D341Med (cell line): ENCODE data around the gene MAML3.

ENCODE experiments used
- DNase-seq: peaks from one replicate; pipeline ENCODE4 v3.0.0; 2012; ENCODE audit warnings: low spot score

MAML3 gene

DNA sequence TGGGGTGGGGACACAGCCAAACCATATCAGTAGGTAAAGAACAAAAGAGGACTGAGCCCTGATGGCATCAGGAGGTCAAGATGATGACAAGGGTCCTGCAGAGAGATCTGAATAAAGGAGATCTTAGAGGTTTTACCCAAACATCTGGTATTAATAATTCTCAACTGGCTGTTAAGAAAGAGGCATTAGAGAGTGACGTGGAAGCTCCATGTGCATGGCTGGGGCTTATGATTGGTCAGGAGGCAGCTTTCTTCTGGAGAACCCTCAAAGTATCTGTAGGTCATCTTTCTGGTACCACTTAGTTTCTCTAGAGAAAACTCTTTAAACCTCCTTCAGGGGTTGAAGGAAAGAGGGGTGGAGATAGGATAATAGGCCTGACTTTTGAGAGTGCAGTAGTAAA, 469.6 kb downstream of the MAML3 start:
- DNase-seq: no peak

- DNase-seq: no peak
Observed at GRCh38 chr4:139682741-139683151, 471.2 kb downstream of the MAML3 start.

- DNase-seq: no peak
Observed at GRCh38 chr4:139682309-139682708, 471.7 kb downstream of the MAML3 start.

- DNase-seq: no peak
Observed at GRCh38 chr4:139676913-139677585, 476.9 kb downstream of the MAML3 start.

- no peak for DNase-seq
Observed at GRCh38 chr4:139676365-139676764, 477.6 kb downstream of the MAML3 start.

- no peak for DNase-seq
Observed at GRCh38 chr4:139675651-139676050, 478.3 kb downstream of the MAML3 start.

DNA sequence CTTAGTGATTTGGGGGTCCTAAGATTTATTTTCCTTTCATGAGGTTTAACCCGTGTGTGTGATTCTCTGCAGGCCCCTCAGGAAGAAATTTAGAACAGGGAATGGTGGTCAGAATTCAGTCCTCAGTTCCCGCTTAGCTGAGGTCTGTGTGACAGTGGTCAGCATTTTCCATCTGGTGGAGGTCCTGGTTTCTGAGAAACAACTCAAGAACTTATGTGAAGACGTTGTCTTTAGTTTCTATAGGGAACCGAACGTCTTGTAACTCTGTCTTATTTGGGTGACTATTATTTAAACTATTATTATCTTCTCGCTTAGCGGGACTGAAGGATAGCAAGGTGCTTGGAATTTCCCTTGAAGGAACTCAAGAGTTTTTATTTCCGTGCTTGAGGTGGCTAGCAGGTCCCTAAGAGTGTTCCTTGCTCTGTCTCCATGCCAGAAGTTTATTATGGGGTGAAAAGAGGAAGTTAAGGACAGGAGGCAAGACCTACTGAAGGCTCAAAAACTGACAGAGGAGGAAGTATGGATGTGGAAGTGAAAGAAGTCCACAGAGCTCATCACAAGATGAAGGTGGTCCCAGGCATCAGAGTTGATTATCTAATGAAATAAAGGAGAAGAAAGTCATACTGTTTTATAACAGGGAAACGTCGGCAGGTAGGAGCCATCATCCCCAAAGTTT, 479.0 kb downstream of the MAML3 start:
- no peak for DNase-seq

DNA sequence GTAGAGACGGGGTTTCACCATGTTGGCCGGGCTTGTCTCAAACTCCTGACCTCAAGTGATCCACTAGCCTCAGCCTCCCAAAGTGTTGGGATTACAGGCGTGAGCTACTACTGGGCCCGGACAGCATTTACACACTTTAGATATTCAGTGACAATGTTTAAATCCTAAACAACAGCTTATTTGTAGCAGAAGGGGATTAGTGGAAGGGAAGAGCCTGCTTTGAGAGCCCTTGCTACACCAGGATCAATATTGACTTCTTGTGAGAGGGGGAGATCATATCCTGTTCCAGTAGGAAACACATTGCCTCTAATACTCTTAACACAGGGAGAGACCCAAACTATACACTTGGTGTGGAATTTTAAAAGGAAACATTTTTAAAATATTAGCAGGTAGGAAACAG, 481.3 kb downstream of the MAML3 start:
- DNase-seq: peak; percentile 49

DNA sequence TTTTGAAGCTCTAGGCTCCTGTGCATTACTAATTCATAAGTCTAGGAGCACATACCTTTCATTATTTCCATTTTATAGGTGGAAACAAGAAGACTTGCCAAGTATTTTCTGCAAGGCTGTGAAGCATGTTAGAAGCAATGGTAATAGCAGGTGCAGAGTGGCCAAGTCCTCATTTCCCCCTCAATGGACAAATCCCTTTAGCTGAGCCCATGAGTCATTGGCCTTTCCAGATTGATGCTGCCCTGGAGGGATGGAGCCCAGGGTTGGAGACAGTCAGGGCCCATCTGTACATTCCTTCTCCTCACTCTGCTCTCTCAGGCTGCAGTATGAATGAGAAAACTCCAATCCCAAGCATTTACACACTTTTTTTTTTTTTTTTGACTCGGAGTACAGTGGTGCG, 481.8 kb downstream of the MAML3 start:
- DNase-seq: no peak

GRCh38 chr4:139670775-139671174, 483.2 kb downstream of the MAML3 start:
- no peak for DNase-seq

GRCh38 chr4:139669890-139670289, 484.1 kb downstream of the MAML3 start:
- DNase-seq: no peak

DNA sequence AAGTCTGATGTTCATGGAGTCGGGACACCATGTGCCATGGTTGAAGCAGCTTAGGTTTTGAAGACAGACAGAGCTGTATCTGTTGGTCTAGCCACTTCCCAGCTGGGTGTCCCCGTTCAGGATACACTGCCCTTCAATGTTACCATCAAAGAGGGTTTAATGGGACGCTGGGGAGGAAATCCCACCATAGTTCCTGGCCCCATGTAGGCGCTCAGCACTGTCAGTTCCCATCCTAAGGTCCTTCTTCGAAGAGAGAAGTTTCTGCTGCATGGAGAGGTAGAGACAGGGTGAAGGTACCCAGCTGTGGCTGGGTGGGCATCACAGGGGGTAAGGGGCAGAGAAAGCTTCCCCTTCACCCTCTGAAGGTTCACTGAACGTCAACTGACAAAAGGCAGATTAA, 484.6 kb downstream of the MAML3 start:
- DNase-seq: no peak

DNA sequence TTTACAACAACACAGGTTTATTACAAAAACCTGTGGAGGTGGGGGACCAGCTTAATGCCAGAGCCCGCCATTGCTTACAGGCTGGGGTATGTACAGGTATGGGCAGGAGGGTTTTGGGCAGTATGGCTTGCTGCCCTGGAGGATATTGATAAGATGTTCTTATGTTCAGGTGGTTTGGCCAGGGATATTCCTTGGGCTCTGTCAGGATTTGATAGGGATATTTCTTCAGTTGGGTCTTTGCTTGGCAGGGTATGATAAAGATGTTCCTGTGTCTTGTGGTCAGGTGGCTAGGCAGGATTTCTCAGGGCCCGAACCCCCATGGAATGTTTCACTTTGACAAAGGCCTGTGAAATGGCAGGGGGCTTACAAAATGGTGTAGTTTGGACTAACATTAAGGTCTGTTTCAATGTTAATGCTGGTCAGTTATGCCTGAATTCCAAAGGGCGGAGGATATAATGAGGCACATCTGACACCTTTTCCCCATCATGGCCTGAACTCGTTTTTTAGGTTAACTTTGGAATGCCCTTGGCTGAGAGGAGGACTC, 485.3 kb downstream of the MAML3 start:
- DNase-seq: no peak

- DNase-seq: no peak
Observed at GRCh38 chr4:139668036-139668435, 485.9 kb downstream of the MAML3 start.
